ENCODE data around the gene MBL2. TPM values are rescaled to one million over a fixed set of nuclear protein-coding genes. Genes with fewer than 3 reads are reported as not detected.

The MBL2 gene
- total and polyA plus RNA-seq, 2 donors from 2014 or later: not detected

- no peak overlapping the region for H3K27ac ChIP-seq (ENCODE audit: low read depth in 2 of 2, low read length in 2 of 2)
- peak; percentile 78 for TF ChIP-seq CTCF (IDR thresholded peaks at IDR 0.05; ENCODE audit: borderline replicate concordance, extremely low read depth, insufficient read depth)
- no peak for FAIRE-seq
- H3K9ac ChIP-seq (ENCODE audit: low read length in 3 of 3): no peak overlapping the region
- intact Hi-C loops (cut with DNase I): no loop called here
- no peaks in the 10 kb centered on the region for H3K27me3 ChIP-seq (ENCODE audit: control insufficient read depth, insufficient read depth, low read length)
- no peak overlapping the region for H3K4me3 ChIP-seq (ENCODE audit: low read length in 3 of 3)
- H3K4me1 ChIP-seq (ENCODE audit: control insufficient read depth in 2 of 3, insufficient read depth in 2 of 3, low read depth in 1 of 3, low read length in 3 of 3): no peaks in the 10 kb centered on the region
- H3K9me3 ChIP-seq (ENCODE audit: control insufficient read depth in 2 of 3, insufficient read depth in 1 of 3, low read length in 3 of 3): no peaks in the 10 kb centered on the region
- DNase-seq: peak in 4 of 5 donors; percentile 22 to 57 (median 50)
- no peaks in the 10 kb centered on the region for H3K36me3 ChIP-seq (ENCODE audit: control insufficient read depth in 2 of 3, insufficient read depth in 3 of 3, low read length in 3 of 3)
These were observed 31.5 kb downstream of the MBL2 start for GRCh38 chr10:52740913-52741675.

GRCh38 chr10:52740155-52740549, 32.4 kb downstream of the MBL2 start:
- Histone ChIP-seq H3K27me3 (ENCODE audit: control insufficient read depth, insufficient read depth, low read length) (no peaks in the 10 kb centered on the region), H3K4me1 (ENCODE audit: control insufficient read depth in 2 of 3, insufficient read depth in 2 of 3, low read depth in 1 of 3, low read length in 3 of 3) (no peaks in the 10 kb centered on the region), H3K27ac (ENCODE audit: low read depth in 2 of 2, low read length in 2 of 2) (no peak overlapping the region), H3K9me3 (ENCODE audit: control insufficient read depth in 2 of 3, insufficient read depth in 1 of 3, low read length in 3 of 3) (no peaks in the 10 kb centered on the region), H3K4me3 (ENCODE audit: low read length in 3 of 3) (no peak overlapping the region), H3K36me3 (ENCODE audit: control insufficient read depth in 2 of 3, insufficient read depth in 3 of 3, low read length in 3 of 3) (no peaks in the 10 kb centered on the region), H3K9ac (ENCODE audit: low read length in 3 of 3) (no peak overlapping the region)
- intact Hi-C loops (cut with DNase I): no loop called here
- DNase-seq (no peak), FAIRE-seq (no peak)
- TF ChIP-seq CTCF (IDR thresholded peaks at IDR 0.05; ENCODE audit: borderline replicate concordance, extremely low read depth, insufficient read depth): no peak

- no peaks in the 10 kb centered on the region for H3K27me3 ChIP-seq (ENCODE audit: control insufficient read depth, insufficient read depth, low read length)
- H3K36me3 ChIP-seq (ENCODE audit: control insufficient read depth in 2 of 3, insufficient read depth in 3 of 3, low read length in 3 of 3): no peaks in the 10 kb centered on the region
- H3K9me3 ChIP-seq (ENCODE audit: control insufficient read depth in 2 of 3, insufficient read depth in 1 of 3, low read length in 3 of 3): no peaks in the 10 kb centered on the region
- no peak overlapping the region for H3K9ac ChIP-seq (ENCODE audit: low read length in 3 of 3)
- H3K27ac ChIP-seq (ENCODE audit: low read depth in 2 of 2, low read length in 2 of 2): no peak overlapping the region
- no peak for FAIRE-seq
- TF ChIP-seq CTCF (IDR thresholded peaks at IDR 0.05; ENCODE audit: borderline replicate concordance, extremely low read depth, insufficient read depth): no peak
- intact Hi-C loops (cut with DNase I): no loop called here
- no peaks in the 10 kb centered on the region for H3K4me1 ChIP-seq (ENCODE audit: control insufficient read depth in 2 of 3, insufficient read depth in 2 of 3, low read depth in 1 of 3, low read length in 3 of 3)
- no peak for DNase-seq
- no peak overlapping the region for H3K4me3 ChIP-seq (ENCODE audit: low read length in 3 of 3)
These were observed 33.0 kb downstream of the MBL2 start for GRCh38 chr10:52739380-52740154.
